H9 (cell line): Measurements from ENCODE around the gene MGAT2. TPM values are rescaled to one million over a fixed set of nuclear protein-coding genes. Genes with fewer than 3 reads are reported as not detected.

ENCODE experiments used
- DNase-seq: peaks from one replicate; pipeline ENCODE4 v3.0.0-alpha.2; 2017
- H2AFZ ChIP-seq: one replicate; pipeline ENCODE4 v1.6.1; 2013; ENCODE audit warnings: mild to moderate bottlenecking, low read length, control low read depth, moderate library complexity
- H2AK5ac ChIP-seq: 2 replicates; pipeline ENCODE4 v1.6.1; 2013; ENCODE audit warnings: low read length, control low read depth, mixed read lengths; ENCODE audit not compliant: insufficient read length
- H2BK120ac ChIP-seq: one replicate; pipeline ENCODE4 v1.6.1; 2013; ENCODE audit warnings: low read depth, mild to moderate bottlenecking, low read length, control low read depth, inconsistent platforms; ENCODE audit not compliant: poor library complexity, severe bottlenecking
- H2BK12ac ChIP-seq: 2 replicates; pipeline ENCODE4 v1.6.1; 2013; ENCODE audit warnings: low read length, control low read depth, mixed read lengths, low read depth; ENCODE audit not compliant: insufficient read length
- H2BK15ac ChIP-seq: 2 replicates; pipeline ENCODE4 v1.6.1; 2013; ENCODE audit warnings: low read depth, low read length, control low read depth
- H2BK20ac ChIP-seq: one replicate; pipeline ENCODE4 v1.6.1; 2013; ENCODE audit warnings: low read depth, mild to moderate bottlenecking, low read length, control low read depth, inconsistent platforms; ENCODE audit not compliant: poor library complexity, severe bottlenecking
- H2BK5ac ChIP-seq: 2 replicates; pipeline ENCODE4 v1.6.1; 2013; ENCODE audit warnings: low read length, control low read depth, mixed read lengths; ENCODE audit not compliant: insufficient read length
- H3K14ac ChIP-seq: 2 replicates; pipeline ENCODE4 v1.6.1; 2013; ENCODE audit warnings: low read length, control low read depth; ENCODE audit not compliant: insufficient read depth
- H3K18ac ChIP-seq: 2 replicates; pipeline ENCODE4 v1.6.1; 2013; ENCODE audit warnings: low read depth, mild to moderate bottlenecking, mixed read lengths, low read length, control low read depth; ENCODE audit not compliant: insufficient read length
- H3K23ac ChIP-seq: 2 replicates; pipeline ENCODE4 v1.6.1; 2013; ENCODE audit warnings: low read length, control low read depth, mixed read lengths, low read depth; ENCODE audit not compliant: insufficient read length
- H3K23me2 ChIP-seq: 2 replicates; pipeline ENCODE4 v1.6.1; 2013; ENCODE audit warnings: low read depth, mild to moderate bottlenecking, mixed read lengths, low read length, control low read depth; ENCODE audit not compliant: insufficient read length, poor library complexity, severe bottlenecking
- H3K27ac ChIP-seq: 2 replicates; pipeline ENCODE4 v1.5.1; 2013; ENCODE audit warnings: low read length, control low read depth, mixed read lengths, low read depth; ENCODE audit not compliant: insufficient read length
- H3K27me3 ChIP-seq: 2 replicates; pipeline ENCODE4 v1.6.1; 2013; ENCODE audit warnings: low read length, control low read depth, inconsistent platforms; ENCODE audit not compliant: insufficient read depth
- H3K4ac ChIP-seq: 2 replicates; pipeline ENCODE4 v1.6.1; 2013; ENCODE audit warnings: low read depth, mild to moderate bottlenecking, control low read depth, inconsistent platforms, low read length, moderate library complexity
- H3K4me1 ChIP-seq: 2 replicates; pipeline ENCODE4 v1.6.1; 2013; ENCODE audit warnings: low read length, control low read depth, inconsistent platforms; ENCODE audit not compliant: insufficient read depth
- H3K4me2 ChIP-seq: 2 replicates; pipeline ENCODE4 v1.6.1; 2013; ENCODE audit warnings: low read length, control low read depth, mixed read lengths; ENCODE audit not compliant: insufficient read length, insufficient read depth
- H3K56ac ChIP-seq: 2 replicates; pipeline ENCODE4 v1.6.1; 2013; ENCODE audit warnings: low read depth, mild to moderate bottlenecking, mixed read lengths, low read length, control low read depth; ENCODE audit not compliant: insufficient read length
- H3K79me1 ChIP-seq: 2 replicates; pipeline ENCODE4 v1.6.1; 2013; ENCODE audit warnings: low read depth, mild to moderate bottlenecking, moderate library complexity, low read length, control low read depth, inconsistent platforms; ENCODE audit not compliant: insufficient read depth, poor library complexity, severe bottlenecking
- H3K79me2 ChIP-seq: 2 replicates; pipeline ENCODE4 v1.6.1; 2013; ENCODE audit warnings: low read length, control low read depth, inconsistent platforms; ENCODE audit not compliant: insufficient read depth
- H3K9ac ChIP-seq: 2 replicates; pipeline ENCODE4 v1.6.1; 2013; ENCODE audit warnings: low read length, control low read depth, mixed read lengths; ENCODE audit not compliant: insufficient read length; ENCODE audit errors: extremely low read depth
- H3K9me3 ChIP-seq: one replicate; pipeline ENCODE4 v1.6.1; 2013; ENCODE audit warnings: low read depth, low read length, inconsistent platforms; ENCODE audit not compliant: control insufficient read depth
- H3T11ph ChIP-seq: one replicate; pipeline ENCODE4 v1.6.1; 2013; ENCODE audit warnings: mild to moderate bottlenecking, low read length, control low read depth, inconsistent platforms
- H4K20me1 ChIP-seq: one replicate; pipeline ENCODE4 v1.6.1; 2013; ENCODE audit not compliant: control insufficient read depth, insufficient read length, insufficient read depth
- H4K5ac ChIP-seq: 2 replicates; pipeline ENCODE4 v1.6.1; 2013; ENCODE audit warnings: low read depth, mild to moderate bottlenecking, mixed read lengths, low read length, control low read depth; ENCODE audit not compliant: insufficient read length
- H4K8ac ChIP-seq: replicated peaks from 2 replicates; pipeline ENCODE4 v1.6.1; 2013; ENCODE audit warnings: low read length, control low read depth, mixed read lengths, low read depth; ENCODE audit not compliant: insufficient read length
- H4K91ac ChIP-seq: 2 replicates; pipeline ENCODE4 v1.6.1; 2013; ENCODE audit warnings: low read depth, mild to moderate bottlenecking, moderate library complexity, mixed read lengths, low read length, control low read depth; ENCODE audit not compliant: insufficient read length
- H3K27ac Mint-ChIP-seq, 3 experiments: 2 replicates in 2 of 3; 3 replicates in 1 of 3; pipeline ENCODE4 v1.8.0; 2020 to 2021; ENCODE audit warnings: mixed read lengths in 3 of 3, mild to moderate bottlenecking in 1 of 3, moderate library complexity in 1 of 3
- H3K27me3 Mint-ChIP-seq: 2 replicates; pipeline ENCODE4 v1.8.0; 2021; ENCODE audit warnings: low read depth, mild to moderate bottlenecking, moderate library complexity, mixed read lengths
- H3K36me3 Mint-ChIP-seq, 3 experiments: 2 replicates in 2 of 3; 3 replicates in 1 of 3; pipeline ENCODE4 v1.8.0; 2020 to 2021; ENCODE audit warnings: low read depth in 3 of 3, mixed read lengths in 3 of 3; ENCODE audit not compliant: insufficient read depth in 1 of 3
- H3K4me1 Mint-ChIP-seq, 2 experiments: 2 replicates each; pipeline ENCODE4 v1.8.0; 2020; ENCODE audit warnings: mixed read lengths in 2 of 2
- H3K4me3 Mint-ChIP-seq, 2 experiments: 2 replicates in 1 of 2; 3 replicates in 1 of 2; pipeline ENCODE4 v1.8.0; 2020 to 2021; ENCODE audit warnings: mild to moderate bottlenecking in 2 of 2, mixed read lengths in 2 of 2, moderate library complexity in 1 of 2
- H3K9me3 Mint-ChIP-seq, 2 experiments: 2 replicates in 1 of 2; 3 replicates in 1 of 2; pipeline ENCODE4 v1.8.0; 2020; ENCODE audit warnings: mild to moderate bottlenecking in 2 of 2, mixed read lengths in 2 of 2, moderate library complexity in 1 of 2
- CTCF ChIP-seq: fragments of 200-600 bp; sonication (generic); conservative IDR thresholded peaks from 3 replicates; pipeline ENCODE4 v1.8.0; 2021; ENCODE audit warnings: antibody characterized with exemption, mild to moderate bottlenecking
- WGBS: extraction: QIAGEN DNeasy Blood & Tissue Kit; methylation state at CpG from one replicate; pipeline ENCODE4 v1.1.7; 2013; ENCODE audit warnings: missing lambda C conversion rate, low lambda C conversion rate, mixed read lengths; ENCODE audit not compliant: insufficient read length; ENCODE audit errors: extremely low coverage; 5-methylcytosine and 5-hydroxymethylcytosine counted together
- total RNA-seq: library from RNA; stranded (reverse); gene quantifications from 2 replicates; pipeline ENCODE4 v1.2.1, GENCODE V29; 2021

MGAT2 gene
- total RNA-seq, 1 experiment from 2014 or later = 24.5 TPM

- peaks cover 12% of the 10 kb centered on the region for H3K23me2 ChIP-seq
- no peak overlapping the region for H3K23ac ChIP-seq
- H3K36me3 Mint-ChIP-seq = peaks cover 12 to 45% (median 21%) of the 10 kb centered on the region in 3 experiments
- no peaks in the 10 kb centered on the region for H3K79me1 ChIP-seq
- peak overlapping the region; percentile 95 for H3K4me2 ChIP-seq
- no peak overlapping the region for H4K5ac ChIP-seq
- H3K27ac Mint-ChIP-seq = no peak overlapping the region
- no peak overlapping the region for H2BK120ac ChIP-seq
- no peak overlapping the region for H2BK12ac ChIP-seq
- no peak for TF ChIP-seq CTCF
- peaks cover 20 to 23% of the 10 kb centered on the region in 2 experiments for H3K4me1 Mint-ChIP-seq
- H4K20me1 ChIP-seq = no peaks in the 10 kb centered on the region
- no peaks in the 10 kb centered on the region; a peak in 1 of 5 replicates for H3K9me3 Mint-ChIP-seq
- H2BK20ac ChIP-seq = no peak overlapping the region
- no peak overlapping the region for H3K27ac ChIP-seq
- no CpG with 5 or more reads among the region's 3 CpGs for WGBS
- H3K18ac ChIP-seq = no peak overlapping the region
- no peak overlapping the region for H3K14ac ChIP-seq
- H3T11ph ChIP-seq = no peak overlapping the region
- H4K91ac ChIP-seq = no peak overlapping the region
- peak overlapping the region; percentile 99 for H3K4me3 Mint-ChIP-seq
- no peak overlapping the region for H2AFZ ChIP-seq
- DNase-seq = no peak
- H3K56ac ChIP-seq = no peak overlapping the region
- peak overlapping the region; percentile 35 for H3K9ac ChIP-seq
- no peaks in the 10 kb centered on the region for H3K27me3 Mint-ChIP-seq
- H3K9me3 ChIP-seq = no peaks in the 10 kb centered on the region
- peaks cover 12% of the 10 kb centered on the region; the same call in 1 of the 2 replicates for H3K79me2 ChIP-seq
- no peaks in the 10 kb centered on the region for H3K27me3 ChIP-seq
- no peak overlapping the region for H2BK15ac ChIP-seq
- no peak overlapping the region for H3K4ac ChIP-seq
- peaks cover 4% of the 10 kb centered on the region; the same call in 1 of the 2 replicates for H3K4me1 ChIP-seq
- H4K8ac ChIP-seq = no peak overlapping the region
- H2AK5ac ChIP-seq = no peak overlapping the region
- no peak overlapping the region for H2BK5ac ChIP-seq
Measured at GRCh38 chr14:49622022-49622607, 1.5 kb downstream of the MGAT2 start.
